ENCODE data around the gene ADGRL3.

ADGRL3 gene

GRCh38 chr4:61342061-61342460, 141.9 kb downstream of the ADGRL3 start:
- Histone ChIP-seq H3K27ac (ENCODE audit: low read depth, low read length, poor library complexity, severe bottlenecking) (no peak overlapping the region), H3K27me3 (ENCODE audit: insufficient read depth, low read length) (no peaks in the 10 kb centered on the region), H3K36me3 (ENCODE audit: insufficient read depth, low read length) (no peaks in the 10 kb centered on the region), H3K4me1 (ENCODE audit: insufficient read depth, low read length, severe bottlenecking) (no peaks in the 10 kb centered on the region), H3K9me2 (ENCODE audit: low read depth, low read length) (no peaks in the 10 kb centered on the region), H4K20me1 (ENCODE audit: insufficient read depth, low read length) (no peaks in the 10 kb centered on the region), H3K9me3 (ENCODE audit: low read length) (no peaks in the 10 kb centered on the region), H3F3A (ENCODE audit: insufficient read depth, low read length) (no peaks in the 10 kb centered on the region), H3K4me3 (ENCODE audit: low read depth, low read length, poor library complexity, severe bottlenecking) (no peak overlapping the region), H3K9ac (ENCODE audit: low read length) (no peak overlapping the region), H2AFZ (ENCODE audit: low read length) (no peak overlapping the region), H3K79me2 (ENCODE audit: insufficient read depth, low read length) (no peaks in the 10 kb centered on the region), H3K4me2 (ENCODE audit: low read length) (no peak overlapping the region)
- no peak for TF ChIP-seq EZH2 (IDR thresholded peaks at IDR 0.05; ENCODE audit: borderline replicate concordance, low read length)
- no peak for TF ChIP-seq CTCF (IDR thresholded peaks at IDR 0.05; ENCODE audit: low read length)

GRCh38 chr4:61350932-61351331, 150.8 kb downstream of the ADGRL3 start:
- no peak for TF ChIP-seq CTCF (IDR thresholded peaks at IDR 0.05; ENCODE audit: low read length)
- no peak for TF ChIP-seq EZH2 (IDR thresholded peaks at IDR 0.05; ENCODE audit: borderline replicate concordance, low read length)
- Histone ChIP-seq H3K27me3 (ENCODE audit: insufficient read depth, low read length) (no peaks in the 10 kb centered on the region), H3K9me2 (ENCODE audit: low read depth, low read length) (no peaks in the 10 kb centered on the region), H3K4me3 (ENCODE audit: low read depth, low read length, poor library complexity, severe bottlenecking) (no peak overlapping the region), H3K36me3 (ENCODE audit: insufficient read depth, low read length) (no peaks in the 10 kb centered on the region), H4K20me1 (ENCODE audit: insufficient read depth, low read length) (no peaks in the 10 kb centered on the region), H3K9me3 (ENCODE audit: low read length) (no peaks in the 10 kb centered on the region), H3K9ac (ENCODE audit: low read length) (no peak overlapping the region), H3K4me2 (ENCODE audit: low read length) (no peak overlapping the region), H3F3A (ENCODE audit: insufficient read depth, low read length) (no peaks in the 10 kb centered on the region), H3K27ac (ENCODE audit: low read depth, low read length, poor library complexity, severe bottlenecking) (no peak overlapping the region), H3K4me1 (ENCODE audit: insufficient read depth, low read length, severe bottlenecking) (no peaks in the 10 kb centered on the region), H3K79me2 (ENCODE audit: insufficient read depth, low read length) (no peaks in the 10 kb centered on the region), H2AFZ (ENCODE audit: low read length) (no peak overlapping the region)

- no peaks in the 10 kb centered on the region for H3K4me1 ChIP-seq (ENCODE audit: insufficient read depth, low read length, severe bottlenecking)
- H3K27me3 ChIP-seq (ENCODE audit: insufficient read depth, low read length) = no peaks in the 10 kb centered on the region
- no peaks in the 10 kb centered on the region for H4K20me1 ChIP-seq (ENCODE audit: insufficient read depth, low read length)
- no peak overlapping the region for H3K27ac ChIP-seq (ENCODE audit: low read depth, low read length, poor library complexity, severe bottlenecking)
- H3K79me2 ChIP-seq (ENCODE audit: insufficient read depth, low read length) = no peaks in the 10 kb centered on the region
- H3K4me3 ChIP-seq (ENCODE audit: low read depth, low read length, poor library complexity, severe bottlenecking) = no peak overlapping the region
- no peaks in the 10 kb centered on the region for H3K9me2 ChIP-seq (ENCODE audit: low read depth, low read length)
- no peaks in the 10 kb centered on the region for H3K36me3 ChIP-seq (ENCODE audit: insufficient read depth, low read length)
- H3K9me3 ChIP-seq (ENCODE audit: low read length) = no peaks in the 10 kb centered on the region
- H3F3A ChIP-seq (ENCODE audit: insufficient read depth, low read length) = no peaks in the 10 kb centered on the region
- TF ChIP-seq EZH2 (IDR thresholded peaks at IDR 0.05; ENCODE audit: borderline replicate concordance, low read length) (no peak), CTCF (IDR thresholded peaks at IDR 0.05; ENCODE audit: low read length) (no peak)
- no peak overlapping the region for H3K4me2 ChIP-seq (ENCODE audit: low read length)
- H3K9ac ChIP-seq (ENCODE audit: low read length) = no peak overlapping the region
- H2AFZ ChIP-seq (ENCODE audit: low read length) = no peak overlapping the region
Measured at GRCh38 chr4:61356696-61357095, 156.6 kb downstream of the ADGRL3 start.

Data from OCI-LY1 (cell line).